DMS53 (cell line): ENCODE results near the gene POTEC.
"Not testable (repeated sequence)": the region's sequence is repeated elsewhere in the genome, so short reads cannot be mapped to it uniquely, and the experiment has no call there.

ENCODE experiments used
- DNase-seq: peaks from one replicate; lab custom pipeline; 2025; lab: John Stamatoyannopoulos, UW

The POTEC gene

DNA sequence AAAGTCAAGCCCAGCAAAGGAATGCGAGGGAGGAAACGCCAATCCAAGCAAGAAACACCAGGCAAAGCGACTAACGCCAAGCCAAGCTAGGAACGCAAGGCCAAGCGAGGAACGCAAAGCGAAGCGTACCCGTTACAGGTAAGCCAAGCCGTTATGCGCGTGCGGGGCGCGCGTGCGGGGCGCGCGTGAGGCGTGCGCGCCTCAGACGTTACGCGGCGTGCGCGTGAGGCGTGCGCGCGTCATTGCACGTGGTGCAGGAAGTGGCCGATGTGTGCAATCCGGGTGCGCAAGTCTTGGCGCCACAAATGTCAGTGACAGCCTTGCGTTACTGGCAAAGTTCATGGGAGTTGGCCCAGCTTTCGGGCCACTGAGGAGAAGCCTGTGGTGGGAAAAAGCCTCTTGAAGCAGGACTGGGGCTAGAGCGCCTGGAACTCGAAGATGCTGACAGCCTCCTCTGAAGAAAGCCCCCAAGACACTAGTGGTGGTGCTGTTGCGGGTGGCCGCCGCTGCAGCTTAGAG lies at the start of gene POTEC:
Gene POTEC, minus strand, starts transcription at position 155 of the 519 bp plus-strand sequence. CDS start 454 bp downstream, outside the sequence.
- DNase-seq: not testable (repeated sequence)

- no peak for DNase-seq
Measured at GRCh38 chr18:14577971-14578370, 34.6 kb upstream of the POTEC start.

- DNase-seq: not testable (repeated sequence)
Measured at GRCh38 chr18:14559502-14559901, 16.1 kb upstream of the POTEC start.

- DNase-seq: not testable (repeated sequence)
Measured at GRCh38 chr18:14531659-14532058, 11.7 kb downstream of the POTEC start.

- not testable (repeated sequence) for DNase-seq
Measured at GRCh38 chr18:14510707-14511106, 32.7 kb downstream of the POTEC start.

- DNase-seq: not testable (repeated sequence)
Measured at GRCh38 chr18:14503691-14504090, 39.7 kb downstream of the POTEC start.

DNA sequence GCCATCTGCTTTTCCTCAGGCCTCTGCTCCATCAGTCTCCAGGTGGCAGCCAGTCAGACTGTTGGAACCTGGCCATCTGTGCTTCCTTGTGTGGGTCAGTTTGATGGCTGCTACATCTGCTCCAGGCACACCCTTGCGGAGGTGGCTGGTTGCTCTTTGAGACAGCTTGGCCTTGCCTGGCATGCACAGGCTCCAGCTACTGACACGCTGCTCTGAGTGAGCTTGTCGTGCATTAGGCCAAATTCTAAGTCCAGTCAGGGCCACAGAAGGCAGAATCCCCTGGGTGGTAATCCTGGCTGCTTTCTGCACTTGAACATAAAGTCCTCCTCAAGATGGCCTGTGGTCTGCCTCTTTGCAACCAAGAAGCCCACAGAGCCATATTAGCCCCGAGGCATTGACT lies 41.5 kb downstream of the POTEC start:
- not testable (repeated sequence) for DNase-seq

- not testable (repeated sequence) for DNase-seq
Measured at GRCh38 chr18:14489256-14490014, 54.0 kb downstream of the POTEC start.

- DNase-seq: not testable (repeated sequence)
Measured at GRCh38 chr18:14488789-14489188, 54.6 kb downstream of the POTEC start.

GRCh38 chr18:14486926-14487580 lies 56.3 kb downstream of the POTEC start:
- DNase-seq: not testable (repeated sequence)

DNA sequence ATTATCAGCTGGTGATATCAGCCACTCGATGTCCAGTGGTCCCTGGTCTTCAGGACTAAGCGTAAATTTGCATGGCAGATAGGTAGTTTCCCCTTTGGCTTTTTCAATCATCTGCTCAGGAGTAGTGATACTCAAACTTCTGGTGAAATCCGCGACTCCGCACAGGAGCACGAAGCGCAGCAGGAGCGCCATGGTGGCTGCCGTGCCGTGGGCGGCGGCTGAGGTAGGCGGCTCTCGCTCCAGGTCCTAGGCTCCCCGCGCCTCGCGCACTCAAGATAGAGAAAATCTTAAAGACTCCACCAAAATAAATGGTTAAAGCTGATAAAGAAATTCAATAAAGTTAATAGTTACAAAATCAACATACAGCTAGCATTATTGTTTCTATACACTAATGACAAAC lies 64.3 kb downstream of the POTEC start:
- not testable (repeated sequence) for DNase-seq

DNA sequence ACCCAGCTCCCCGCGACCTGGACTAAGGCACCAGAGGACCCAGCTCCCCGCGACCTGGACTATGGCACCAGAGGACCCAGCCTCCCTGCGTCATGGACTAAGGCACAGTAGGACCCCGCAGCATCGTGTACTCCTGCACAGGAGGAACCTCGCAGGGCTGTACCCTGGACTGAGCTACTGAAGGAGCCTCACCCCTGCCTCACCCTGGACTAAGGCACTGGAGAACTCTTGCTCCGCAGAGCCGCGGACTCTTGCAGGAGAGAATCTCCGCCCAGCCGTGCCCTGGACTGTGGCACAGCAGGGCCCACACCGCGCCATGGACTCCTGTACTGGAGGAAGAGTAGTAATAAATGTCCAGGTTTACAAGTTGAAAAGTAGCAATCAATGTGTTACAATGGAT lies 67.9 kb downstream of the POTEC start:
- not testable (repeated sequence) for DNase-seq

- DNase-seq: not testable (repeated sequence)
Measured at GRCh38 chr18:14474752-14475151, 68.6 kb downstream of the POTEC start.

DNA sequence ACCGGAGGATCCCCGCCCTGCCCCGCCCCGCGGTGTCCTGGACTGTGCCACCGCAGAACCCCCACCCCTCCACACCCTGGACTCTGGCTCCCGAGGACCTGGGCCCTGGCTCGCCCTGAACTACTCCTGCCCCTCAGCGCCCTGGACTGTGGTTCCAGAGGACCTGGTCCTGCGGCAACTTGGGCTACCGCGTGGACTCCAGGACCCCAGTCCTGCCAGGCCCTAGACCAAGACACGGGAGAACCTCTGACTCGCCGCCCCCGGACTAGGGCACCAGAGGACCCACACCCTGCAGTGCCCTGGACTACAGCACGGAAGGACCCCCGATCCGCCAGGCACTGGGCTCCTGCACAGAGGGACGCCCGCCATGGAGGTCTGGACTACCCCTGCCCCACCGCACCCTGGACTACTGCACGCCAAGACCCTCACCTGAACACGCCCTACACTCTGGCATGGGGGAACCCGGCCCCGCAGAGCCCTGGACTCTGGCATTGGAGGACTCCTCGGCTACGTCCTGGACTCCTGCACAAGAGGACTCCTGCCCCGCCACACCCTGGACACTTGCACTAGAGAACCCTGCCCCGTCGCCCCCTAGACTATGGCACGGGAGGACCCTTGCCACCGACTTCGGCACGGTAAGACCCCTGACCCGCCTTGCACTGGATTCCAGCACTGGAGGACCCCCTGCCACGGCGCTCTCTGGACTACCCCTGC lies 69.2 kb downstream of the POTEC start:
- not testable (repeated sequence) for DNase-seq

GRCh38 chr18:14473250-14474006 lies 70.0 kb downstream of the POTEC start:
- DNase-seq: not testable (repeated sequence)

DNA sequence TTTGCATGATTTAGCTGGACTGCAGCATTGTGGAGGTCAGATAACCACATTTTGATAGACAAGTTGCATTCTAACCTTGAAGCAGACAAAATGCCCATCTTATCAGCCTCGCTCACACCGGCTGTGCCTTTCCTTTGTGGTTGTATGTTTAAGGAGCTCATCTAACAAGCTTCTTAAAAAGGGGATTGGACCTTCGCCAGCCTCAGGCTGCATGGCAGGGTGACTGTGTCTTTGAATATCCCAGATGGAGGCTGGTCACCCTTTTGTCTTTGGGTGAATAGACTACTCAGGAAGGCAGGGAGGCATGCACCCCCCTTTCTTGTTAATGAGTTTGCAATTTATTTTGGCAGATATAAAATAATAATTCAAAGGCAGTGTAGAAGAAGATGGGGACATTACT lies 72.1 kb downstream of the POTEC start:
- not testable (repeated sequence) for DNase-seq

GRCh38 chr18:14470446-14470845 lies 73.0 kb downstream of the POTEC start:
- DNase-seq: not testable (repeated sequence)

DNA sequence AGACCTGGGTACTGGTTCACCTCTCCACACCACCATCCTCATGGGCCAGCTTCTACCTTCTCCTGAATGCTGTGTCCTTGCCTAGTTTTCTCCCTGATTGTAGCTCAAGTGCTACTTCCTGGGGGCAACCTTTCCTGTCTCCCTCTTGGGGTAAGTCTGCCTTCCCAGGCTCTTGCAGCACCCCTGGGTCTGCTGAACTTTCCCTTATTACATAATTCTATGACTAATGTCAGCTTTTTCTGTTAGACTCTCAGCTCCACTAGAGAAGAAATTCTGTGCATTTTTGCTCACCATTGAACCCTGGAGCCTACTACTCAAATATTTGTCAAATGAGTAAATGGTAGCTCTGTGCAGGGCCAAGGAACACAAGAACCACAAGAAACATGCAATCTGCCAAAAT lies 73.4 kb downstream of the POTEC start:
- DNase-seq: not testable (repeated sequence)

DNA sequence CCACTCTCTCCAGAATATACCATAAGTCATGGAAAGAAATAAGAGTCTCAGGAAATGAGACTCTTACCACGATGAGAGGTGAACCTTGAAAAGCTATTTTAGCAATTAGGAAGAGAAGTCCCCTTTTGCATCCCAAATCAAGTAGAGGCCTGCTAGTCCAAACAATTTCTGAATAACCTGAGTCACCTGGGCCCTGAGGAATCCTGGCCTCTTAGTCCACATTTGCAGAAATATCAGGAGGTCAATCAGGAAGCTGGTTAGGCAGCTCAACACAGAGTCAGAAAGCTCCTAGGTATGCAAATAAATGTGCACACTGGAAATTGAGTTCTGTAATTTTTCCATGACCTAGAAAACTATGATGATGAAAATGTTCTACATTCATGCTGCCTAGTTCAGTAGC lies 77.4 kb downstream of the POTEC start:
- DNase-seq: not testable (repeated sequence)
